Muscle of arm (tissue), 12 donors: ENCODE data around the gene MAGI1. TPM values are rescaled to one million over a fixed set of nuclear protein-coding genes. Genes with fewer than 3 reads are reported as not detected.

Experiments
- DNase-seq: peaks from one replicate; pipeline ENCODE4 v3.0.0-alpha.2; 2013
- polyA plus RNA-seq, 12 donors: library from polyadenylated mRNA; unstranded; fragments of 120-200 nt; gene quantifications; one replicate each; pipeline ENCODE4 v1.2.1, GENCODE V29; 2013; ENCODE audit not compliant: insufficient read length in 12 of 12

MAGI1 gene
- polyA plus RNA-seq, 12 donors = 10.7 to 34.9 (median 14.0) TPM; not detected in 1

DNA sequence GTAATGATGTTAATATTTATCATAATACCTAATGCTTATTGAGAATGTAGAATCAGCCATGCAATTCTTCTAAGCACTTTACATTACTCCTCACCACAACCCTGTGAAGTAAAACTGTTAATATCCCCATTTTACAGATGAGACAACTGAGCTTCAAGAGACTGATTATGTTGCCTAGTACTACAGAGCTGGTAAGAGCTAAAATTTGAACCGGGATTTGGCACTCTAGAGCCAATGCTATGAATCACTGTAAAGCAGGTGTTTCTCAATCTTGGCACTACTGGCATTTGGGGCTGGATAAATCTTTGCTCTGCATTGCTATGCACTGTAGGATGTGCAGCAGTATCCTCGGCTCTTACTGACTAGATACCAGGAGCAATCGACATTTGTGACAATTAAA, 367.7 kb downstream of the MAGI1 start:
- DNase-seq = no peak

DNA sequence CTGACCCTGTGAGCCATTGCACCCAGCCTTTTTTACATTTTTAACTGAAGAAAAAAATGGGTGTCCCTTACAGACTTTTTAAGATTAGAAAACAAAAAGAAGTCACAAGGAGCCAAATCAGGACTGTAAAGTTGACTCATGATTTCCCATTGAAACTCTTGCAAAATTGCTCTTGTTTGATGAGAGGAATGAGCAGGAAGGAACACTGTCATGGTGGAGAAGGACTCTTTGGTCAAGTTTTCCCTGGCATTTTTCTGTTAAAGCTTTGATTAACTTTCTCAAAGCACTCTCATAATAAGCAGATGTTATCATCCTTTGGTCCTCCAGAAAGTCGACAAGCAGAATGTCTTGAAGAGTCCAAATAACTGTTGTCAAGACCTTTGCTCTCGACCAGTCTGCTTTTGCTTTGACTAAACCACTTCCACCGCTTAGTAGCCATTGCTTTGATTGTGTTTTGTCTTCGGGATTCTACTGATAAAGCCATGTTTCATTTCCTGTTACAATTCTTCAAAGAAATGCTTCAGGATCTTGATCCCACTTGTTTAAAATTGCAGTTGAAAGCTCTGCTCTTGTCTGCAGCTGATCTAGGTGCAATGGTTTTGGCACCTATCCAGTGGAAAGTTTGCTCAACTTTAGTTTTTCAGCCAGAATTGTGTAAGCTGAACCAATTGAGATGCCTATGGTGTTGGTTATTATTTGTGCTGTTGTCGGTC, 369.4 kb downstream of the MAGI1 start:
- DNase-seq = no peak

DNA sequence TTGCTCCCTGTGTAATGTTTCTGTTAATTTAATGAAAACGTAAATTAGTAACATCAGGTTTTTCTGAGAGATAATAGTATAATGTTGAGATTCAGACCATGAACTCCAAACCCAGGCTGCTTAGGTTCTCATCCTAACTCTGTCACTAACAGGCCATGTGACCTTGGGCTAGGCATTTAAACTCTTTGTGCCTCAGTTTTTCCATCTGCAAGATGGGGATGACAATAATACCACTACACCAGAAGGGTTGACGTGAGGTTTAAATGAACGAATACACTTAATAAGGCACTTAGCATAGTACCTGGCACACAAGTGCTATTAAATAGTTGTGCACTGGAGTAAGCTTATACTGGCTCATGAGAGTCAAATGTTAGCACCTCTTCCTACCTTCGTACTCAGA, 370.8 kb downstream of the MAGI1 start:
- DNase-seq = no peak

DNA sequence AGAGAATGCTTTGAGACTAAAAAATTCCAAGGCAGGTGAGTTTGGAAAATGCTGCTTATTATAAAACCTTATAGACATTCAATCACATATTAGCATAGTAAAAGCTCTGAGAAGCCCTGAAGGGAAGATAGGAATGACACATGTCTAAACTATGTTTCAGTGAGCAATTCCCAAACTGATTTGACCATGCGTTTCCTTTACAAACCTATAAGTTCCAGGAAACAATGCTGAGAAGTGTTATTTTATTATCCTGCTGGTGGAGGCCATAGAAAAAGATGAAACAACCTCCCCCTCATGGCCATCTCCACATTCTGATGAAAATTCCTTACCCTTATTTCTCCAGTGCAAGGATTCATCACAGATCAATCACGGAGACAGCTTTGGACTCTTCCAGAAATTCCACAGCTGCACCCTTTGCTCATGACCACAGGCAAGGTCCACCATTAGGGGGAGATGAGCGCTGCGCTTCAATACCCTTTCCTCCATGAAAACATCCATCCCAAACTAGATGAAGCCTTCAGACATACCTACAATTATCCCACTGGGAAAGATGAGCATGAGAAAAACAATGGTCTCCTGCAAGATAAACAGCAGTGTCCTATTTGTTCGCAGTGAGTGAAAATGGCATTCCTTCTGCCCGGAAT, 372.1 kb downstream of the MAGI1 start:
- no peak for DNase-seq

DNA sequence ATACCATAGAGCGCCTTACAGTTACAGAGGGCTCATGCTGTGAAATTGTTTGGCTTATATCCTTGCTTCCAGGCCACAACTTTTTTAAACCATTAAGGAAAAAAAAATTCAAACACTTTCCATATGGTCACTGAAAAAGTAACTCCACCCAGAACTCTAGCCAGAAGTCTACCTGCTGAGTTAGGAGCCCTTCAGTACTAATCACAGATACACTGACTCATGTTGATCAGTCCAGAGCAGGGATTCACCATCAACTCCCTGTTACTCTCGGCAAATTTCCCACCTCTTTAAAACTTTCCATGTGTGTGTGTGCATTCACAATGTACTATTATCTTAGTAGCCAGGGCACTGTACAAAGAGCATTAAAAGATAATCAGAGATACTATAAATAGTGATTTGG, 372.8 kb downstream of the MAGI1 start:
- DNase-seq = no peak

DNA sequence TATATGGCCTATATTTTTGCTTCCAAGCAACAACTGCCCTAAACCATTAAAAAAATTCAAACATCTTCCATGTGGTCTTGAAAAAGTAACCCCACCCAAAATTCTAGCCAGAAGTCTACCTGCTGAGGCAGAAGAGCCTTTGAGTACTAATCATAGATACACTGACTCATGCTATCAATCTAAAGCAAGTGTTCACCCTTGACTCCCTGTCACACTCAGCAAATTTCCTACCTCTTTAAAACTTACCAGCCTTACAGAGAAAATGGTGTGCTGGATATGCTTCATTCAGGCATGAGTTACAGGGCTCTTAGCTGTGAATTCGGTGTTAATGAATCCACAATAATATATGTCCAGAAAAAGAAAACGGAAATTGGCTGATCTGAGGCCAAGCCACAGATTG, 373.8 kb downstream of the MAGI1 start:
- DNase-seq = no peak

DNA sequence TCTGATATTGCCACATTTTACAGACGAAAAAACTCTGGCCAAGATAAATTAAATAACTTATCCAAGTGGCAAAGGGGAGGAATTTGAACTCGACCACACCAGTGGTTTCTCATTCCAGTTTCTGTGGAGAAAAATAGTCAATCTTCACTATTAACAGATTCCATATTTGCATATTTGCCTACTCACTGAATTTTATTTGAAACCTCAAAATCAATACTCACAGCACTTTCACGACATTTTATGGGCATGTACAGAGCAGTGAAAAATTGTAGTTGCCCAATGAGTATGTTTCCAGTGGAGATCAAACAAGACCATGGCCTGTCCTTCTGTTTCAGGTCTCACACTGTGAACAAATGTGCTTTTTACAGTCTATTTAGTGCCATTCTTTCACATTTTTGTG, 374.3 kb downstream of the MAGI1 start:
- no peak for DNase-seq

DNA sequence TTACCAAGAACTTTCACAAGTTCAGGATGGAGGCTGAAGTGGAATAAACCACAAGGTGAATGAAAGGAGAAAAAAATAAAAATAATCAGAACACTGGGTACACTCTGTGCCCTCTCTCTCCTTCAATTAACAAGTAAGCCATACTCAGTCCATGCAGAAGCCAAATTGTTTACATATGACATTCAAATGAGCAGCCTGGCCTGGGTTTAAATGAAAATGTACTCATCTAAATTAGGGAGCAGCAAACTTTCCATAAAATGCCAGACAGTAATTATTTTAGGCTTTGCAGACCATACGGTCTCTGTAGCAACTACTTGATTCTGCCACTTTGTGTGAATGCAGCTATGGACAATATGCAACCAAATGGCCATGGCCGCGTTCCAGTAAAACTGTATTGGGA, 376.6 kb downstream of the MAGI1 start:
- no peak for DNase-seq

DNA sequence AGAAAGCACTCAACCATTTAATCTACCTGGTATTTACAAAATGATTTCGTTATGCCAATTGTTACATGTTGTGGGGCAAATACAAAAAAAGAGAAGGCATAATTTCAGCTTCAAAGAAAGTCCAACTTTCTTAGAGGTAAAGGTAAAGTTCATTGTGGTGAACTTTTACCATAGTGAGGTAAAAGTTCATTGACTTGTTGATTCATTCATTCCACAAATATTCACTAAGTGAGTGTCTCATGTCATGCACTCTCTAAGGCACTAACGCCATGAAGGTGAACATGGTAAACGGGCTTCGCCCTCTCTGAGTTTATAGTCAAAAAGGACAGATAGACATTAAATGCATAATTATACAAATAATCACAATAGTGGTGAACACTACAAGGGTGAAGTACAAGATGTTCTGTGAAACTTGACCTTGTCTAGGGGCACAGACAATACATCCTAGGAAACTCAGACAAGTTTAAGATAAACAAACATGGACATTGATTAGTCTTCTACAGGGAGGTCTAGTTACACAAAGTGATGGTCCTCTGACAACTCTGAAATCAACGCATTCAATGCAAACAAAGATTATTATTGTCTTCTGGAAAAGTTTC, 378.6 kb downstream of the MAGI1 start:
- DNase-seq = no peak

DNA sequence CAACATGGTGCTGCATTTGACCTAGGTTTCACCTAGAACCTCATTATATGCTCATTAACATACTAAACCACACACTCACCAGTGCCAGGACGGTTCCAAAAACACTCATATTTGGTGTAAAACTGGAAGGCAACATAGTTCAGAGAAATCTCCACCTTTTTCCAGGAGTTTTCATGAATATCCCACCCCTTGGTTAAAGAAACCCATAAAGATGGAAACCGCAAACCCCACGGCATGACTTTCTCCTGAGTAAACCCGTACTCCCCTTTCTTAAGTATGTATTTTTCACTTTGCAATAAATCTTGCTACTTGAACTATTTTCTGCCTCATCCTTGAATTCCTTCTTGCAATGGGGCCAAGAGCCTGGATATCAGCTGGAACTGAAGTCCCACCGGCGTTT, 379.3 kb downstream of the MAGI1 start:
- no peak for DNase-seq

DNA sequence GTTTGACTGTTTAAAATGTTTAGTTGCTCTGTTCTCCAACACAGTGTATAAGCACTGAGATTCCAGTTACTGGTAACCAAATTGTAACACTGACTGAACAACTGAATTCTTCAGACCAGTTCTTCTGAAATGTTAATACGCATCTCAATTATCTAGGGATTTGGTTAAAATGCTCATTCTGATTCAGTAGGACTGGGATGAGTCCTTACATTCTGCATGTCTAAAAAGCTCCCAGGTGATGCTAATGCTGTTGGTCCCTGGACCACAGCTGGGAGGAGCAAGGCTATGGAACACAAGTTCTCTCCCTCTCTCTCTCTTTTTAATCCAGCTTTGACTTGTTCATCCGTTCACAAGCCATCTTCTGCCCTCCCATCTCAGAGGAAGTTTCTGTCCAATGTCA, 380.3 kb downstream of the MAGI1 start:
- no peak for DNase-seq

DNA sequence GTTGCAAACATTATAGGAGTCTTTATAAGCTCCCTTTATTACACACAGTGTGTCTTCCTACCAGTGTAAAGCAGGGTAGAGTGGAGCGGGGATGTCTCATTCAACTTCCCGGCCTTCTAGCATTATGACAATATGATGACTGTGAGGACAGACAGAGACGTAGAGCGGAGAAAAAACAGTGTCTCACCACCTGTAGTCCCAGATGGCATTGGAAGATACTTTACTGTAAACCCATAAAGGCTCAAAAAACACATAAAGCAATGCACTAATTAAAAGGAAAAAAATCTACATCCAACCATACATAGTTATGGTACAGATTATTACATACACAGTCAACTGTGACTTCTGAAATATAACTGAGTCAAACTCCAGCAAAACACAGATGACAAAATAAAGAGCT, 383.7 kb downstream of the MAGI1 start:
- DNase-seq = no peak

DNA sequence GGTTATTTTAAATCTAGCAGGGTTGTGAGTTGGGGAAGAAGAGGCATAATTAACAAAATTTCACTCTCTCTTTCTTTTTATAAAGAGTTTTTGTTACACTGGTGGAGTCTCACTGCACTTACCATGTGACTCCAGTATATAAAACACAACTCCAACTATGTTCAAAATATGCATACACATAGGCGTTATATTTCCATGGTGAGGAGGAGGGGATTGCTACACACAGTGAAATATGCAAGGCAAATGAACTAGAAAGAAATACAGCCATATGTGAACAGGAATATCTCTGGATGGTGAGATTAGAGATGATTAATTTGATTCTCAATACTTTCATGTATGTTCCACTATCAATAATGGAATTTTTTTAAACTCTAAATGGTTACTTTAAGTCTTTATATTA, 385.0 kb downstream of the MAGI1 start:
- no peak for DNase-seq

DNA sequence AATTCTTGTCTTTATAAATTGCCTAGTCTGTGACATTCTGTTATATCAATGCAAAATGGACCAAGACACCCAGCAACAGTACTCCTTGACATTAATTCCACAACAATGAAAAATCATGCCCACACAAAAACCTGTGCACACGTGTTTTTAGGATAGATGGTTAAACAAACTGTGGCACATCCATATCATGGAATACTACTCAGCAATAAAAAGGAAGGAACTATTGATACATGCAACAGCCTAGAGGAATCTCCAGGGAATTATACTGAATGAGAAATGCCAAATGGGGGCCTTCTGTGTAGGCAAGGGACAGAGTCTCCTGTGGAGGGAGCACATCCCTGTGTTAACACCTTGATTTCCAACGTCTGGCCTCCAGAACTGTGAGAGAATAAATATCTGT, 388.5 kb downstream of the MAGI1 start:
- no peak for DNase-seq

DNA sequence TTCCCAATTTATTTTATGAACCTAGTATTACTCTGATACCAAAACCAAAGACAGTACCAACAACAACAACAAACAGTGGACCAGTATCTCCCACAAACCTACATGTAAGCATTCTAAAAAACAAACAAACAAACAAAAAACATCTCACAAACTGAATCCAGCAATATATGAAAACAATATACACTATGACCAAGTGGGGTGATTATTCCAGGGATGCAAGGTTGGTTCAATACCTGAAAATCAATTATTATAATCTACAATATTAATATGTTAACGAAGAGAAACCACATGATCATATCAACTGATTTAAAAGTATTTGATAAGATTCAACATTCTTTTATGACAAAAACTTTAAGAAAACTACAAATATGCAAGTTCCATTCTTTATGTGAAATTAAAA, 391.3 kb downstream of the MAGI1 start:
- no peak for DNase-seq

DNA sequence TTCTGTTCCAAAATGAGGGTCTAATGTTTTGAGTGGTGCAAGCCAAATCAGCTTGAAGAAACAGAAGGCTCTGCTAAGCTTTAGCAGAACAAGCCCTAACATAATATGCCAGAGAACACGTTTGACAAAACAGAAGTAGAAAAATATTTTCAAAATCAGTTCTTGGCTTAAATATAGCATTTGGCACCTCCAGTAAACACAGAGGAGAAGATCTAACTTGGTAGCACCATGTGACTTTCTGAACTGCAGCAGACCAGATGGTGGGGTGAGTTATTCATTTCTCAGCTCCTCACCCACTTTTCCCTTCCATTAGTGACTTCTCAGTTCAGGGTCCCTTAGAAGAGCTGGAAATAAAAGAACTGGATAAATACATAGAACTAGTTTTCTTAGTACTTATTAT, 395.8 kb downstream of the MAGI1 start:
- no peak for DNase-seq

DNA sequence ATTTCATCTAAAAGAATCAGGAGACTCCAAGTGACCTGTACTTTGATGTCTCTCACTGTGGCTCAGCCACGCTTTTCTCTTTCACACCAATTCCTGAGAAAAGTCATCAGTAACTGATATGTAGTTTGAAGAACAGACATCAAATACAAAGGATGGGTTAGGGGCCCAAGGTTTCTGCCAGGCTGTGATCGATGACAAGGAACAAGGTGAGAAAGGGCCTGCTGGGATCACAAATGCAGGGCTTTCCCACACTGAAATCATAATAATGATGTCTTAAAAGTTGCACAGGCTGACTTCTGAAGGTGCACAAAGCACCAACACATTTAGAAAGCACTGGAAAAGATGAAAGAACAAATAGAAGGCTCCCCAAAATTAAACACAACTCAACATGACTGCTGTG, 396.9 kb downstream of the MAGI1 start:
- DNase-seq = no peak

DNA sequence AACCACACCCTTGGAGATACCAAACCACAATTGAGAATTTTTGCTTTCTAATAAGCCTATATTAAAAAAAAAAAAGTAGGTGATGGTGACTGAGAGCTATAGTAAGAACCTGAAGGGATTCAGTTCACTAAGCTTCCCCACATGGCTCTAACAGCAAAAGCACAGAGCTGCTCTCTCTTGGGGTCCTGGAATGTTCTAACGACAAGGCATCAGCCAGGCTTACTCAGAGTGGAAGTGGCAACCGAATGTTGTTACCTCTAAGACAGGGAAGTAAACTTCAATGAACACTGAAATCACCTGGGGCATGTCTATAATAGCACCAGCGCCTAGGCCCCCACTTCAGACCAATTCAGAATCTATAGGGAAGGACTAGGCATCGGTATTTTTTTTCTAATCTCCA, 397.7 kb downstream of the MAGI1 start:
- no peak for DNase-seq

DNA sequence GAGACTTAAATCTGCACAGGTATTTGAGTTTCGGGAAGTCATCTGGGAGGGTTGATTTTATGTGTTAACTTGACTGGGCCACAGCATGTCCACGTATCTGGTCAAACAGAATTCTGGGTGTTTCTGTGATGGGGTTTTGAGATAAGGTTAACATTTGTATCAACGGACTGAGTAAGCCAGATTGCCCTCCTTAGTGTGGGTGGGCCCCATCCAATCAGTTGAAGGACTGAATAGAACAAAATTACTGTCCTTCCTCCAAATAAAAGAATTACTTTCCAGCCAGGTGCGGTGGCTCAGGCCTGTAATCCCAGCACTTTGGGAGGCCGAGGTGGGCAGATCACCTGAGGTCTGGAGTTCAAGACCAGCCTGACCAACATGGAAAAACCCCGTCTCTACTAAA, 399.3 kb downstream of the MAGI1 start:
- DNase-seq = no peak

DNA sequence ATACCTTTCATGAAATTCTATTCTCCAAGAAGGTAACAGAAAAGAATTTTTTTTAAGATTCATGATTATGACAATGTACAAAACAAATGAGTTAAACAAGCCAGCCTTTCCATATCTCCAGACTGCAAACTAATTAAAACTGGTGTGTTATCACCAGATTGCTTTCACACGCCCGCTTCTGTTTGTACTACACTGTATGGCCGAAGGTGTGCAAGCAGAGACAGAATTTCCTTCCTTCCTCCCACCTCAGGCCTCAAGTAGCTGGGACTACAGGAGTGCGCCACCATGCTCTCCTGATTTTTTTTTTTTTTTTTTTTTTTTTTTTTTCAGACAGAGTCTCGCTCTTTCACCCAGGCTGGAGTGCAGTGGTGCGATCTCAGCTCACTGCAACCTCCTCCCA, 400.4 kb downstream of the MAGI1 start:
- DNase-seq = no peak

DNA sequence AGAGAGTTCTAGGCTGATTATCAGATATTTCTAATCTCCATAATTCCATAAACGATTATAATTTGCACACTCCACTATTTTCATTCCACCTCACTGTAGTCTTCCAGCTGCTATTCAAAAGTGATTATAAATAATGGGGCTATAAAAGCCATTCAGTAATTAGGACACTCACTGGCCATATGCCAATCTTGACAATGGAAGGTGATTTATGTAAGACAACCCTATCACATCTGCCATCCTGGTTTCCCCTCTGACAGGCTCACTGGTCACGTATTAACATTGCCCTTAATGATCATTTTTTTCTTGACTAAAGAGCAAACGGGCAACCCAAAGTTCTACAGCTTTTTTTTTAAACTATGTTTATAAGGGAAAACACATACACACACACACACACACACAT, 402.4 kb downstream of the MAGI1 start:
- DNase-seq = no peak

DNA sequence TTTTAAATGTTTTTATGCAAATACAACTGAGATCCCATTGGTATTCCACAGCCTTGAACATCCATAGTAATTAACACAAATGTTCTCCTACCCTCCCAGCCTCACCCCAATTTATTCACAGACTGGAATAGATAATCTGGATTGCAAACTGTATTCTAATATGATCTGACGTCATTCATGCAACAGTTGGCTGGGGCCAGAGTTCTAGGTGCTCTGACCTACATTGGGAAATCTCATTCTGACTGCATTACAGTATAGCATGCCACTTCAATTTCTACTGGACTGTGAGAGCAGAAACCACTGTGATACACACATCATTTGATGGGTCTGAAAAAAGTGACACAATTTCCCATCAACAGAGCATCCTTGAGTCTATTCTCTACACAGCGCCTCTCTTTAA, 403.1 kb downstream of the MAGI1 start:
- DNase-seq = no peak

DNA sequence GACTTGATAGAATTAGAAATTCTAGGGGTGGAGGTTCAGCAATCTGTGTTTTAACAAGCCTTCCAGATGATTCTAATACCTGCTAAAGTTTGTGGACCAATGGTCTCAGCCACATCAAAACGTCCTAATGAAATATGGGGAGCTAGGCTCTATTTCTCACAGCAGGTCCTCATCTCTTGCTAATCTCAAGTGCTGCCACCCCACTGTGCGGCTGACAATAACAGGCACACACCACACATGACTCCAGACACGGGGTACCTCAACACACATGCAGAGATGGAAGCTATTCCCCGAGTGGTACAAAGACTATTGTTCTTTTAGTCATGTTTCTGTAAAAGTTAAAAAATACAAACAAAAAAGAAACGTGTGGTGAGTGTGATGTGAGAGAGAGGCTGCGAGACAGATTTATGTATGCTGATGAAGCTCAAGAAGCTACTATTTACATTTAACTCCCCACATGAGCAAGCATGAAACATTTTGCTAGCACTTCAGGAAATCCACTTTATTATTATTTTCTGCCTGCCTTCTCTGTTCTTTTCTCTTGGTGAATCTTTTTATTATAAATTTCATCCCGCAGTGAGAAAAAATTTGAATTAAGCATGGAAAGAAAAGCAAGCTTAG, 405.6 kb downstream of the MAGI1 start:
- no peak for DNase-seq
